Cardiac muscle cell (in vitro differentiated cells and primary cell): ENCODE measurements around the gene FARS2. TPM values are rescaled to one million over a fixed set of nuclear protein-coding genes. Genes with fewer than 3 reads are reported as not detected.

Experiments used
- DNase-seq, 2 donors: peaks; one replicate each; pipeline versions ENCODE4 v3.0.0 to v3.0.0-alpha.2; 2010 to 2017; ENCODE audit warnings: low read depth in 1 of 2, low spot score in 1 of 2
- H3K27ac ChIP-seq: fragments of 200-600 bp; sonication (generic); 2 replicates; pipeline ENCODE4 v1.5.1; 2016
- H3K27me3 ChIP-seq: fragments of 200-600 bp; sonication (generic); 2 replicates; pipeline ENCODE4 v1.6.0; 2016; ENCODE audit warnings: control low read depth
- H3K36me3 ChIP-seq: fragments of 200-600 bp; sonication (generic); 2 replicates; pipeline ENCODE4 v1.5.1; 2016; ENCODE audit warnings: control low read depth
- H3K4me1 ChIP-seq: fragments of 200-600 bp; sonication (generic); 2 replicates; pipeline ENCODE4 v1.8.1; 2017; ENCODE audit warnings: low read depth, mild to moderate bottlenecking, mixed run types
- H3K4me3 ChIP-seq: fragments of 200-600 bp; sonication (generic); 2 replicates; pipeline ENCODE4 v1.5.1; 2016; ENCODE audit warnings: mild to moderate bottlenecking
- H3K9me3 ChIP-seq: fragments of 200-600 bp; sonication (generic); 2 replicates; pipeline ENCODE4 v1.5.1; 2017; ENCODE audit warnings: low read depth, mild to moderate bottlenecking, control low read depth
- polyA plus RNA-seq: library from polyadenylated mRNA; unstranded; fragments of >200 nt; fragmentation: Nextera tagmentation; extraction: Ambion mirVana; gene quantifications from 2 replicates; pipeline ENCODE4 v1.2.1, GENCODE V29; 2016
- total RNA-seq: library from RNA; depleted of rRNA; stranded (reverse); fragments of >200 nt; gene quantifications from 2 replicates; pipeline ENCODE4 v1.2.3, GENCODE V29; 2016
- TF ChIP-seq, protein P1 (sequence below): IDR thresholded peaks from 2 replicates; pipeline ENCODE4 v1.5.1; 2012; ENCODE audit warnings: low read depth, mild to moderate bottlenecking, low read length

FARS2 gene
- total and polyA plus RNA-seq, 2 experiments from 2014 or later, result 12.4 to 22.5 TPM

DNA sequence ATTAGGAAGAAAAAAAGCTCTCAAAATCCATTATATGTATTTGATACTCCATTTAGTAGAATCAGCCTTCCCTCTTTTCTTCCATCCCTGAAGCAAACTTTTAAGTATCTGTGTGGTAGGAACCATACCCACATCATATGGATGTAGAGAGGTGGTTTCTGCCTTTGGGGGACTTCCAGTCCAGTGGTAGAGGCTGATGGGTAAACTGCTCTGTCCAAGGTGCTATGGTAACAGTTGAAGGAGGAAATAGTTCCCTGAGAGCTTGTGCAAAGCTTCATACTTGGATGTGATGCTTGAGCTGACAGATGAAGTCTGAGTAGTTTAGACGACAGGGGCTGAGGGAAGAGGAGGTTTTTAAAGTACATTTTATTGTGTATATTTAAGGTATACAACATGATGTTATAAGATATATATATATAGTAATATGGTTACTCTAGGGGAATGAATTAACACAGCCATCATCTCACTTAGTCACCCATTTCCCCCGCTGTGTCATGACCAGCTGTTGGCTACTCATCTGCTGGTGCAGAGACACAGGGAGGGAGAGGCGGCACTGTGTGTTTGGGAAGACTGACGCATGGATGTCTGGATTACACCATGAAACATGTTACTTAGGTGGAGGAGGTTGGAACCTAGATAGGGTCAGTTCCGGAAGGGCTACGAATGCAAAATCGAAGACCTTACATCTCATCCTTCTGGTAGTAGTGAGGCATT, 185.2 kb downstream of the FARS2 start:
- TF ChIP-seq, protein P1, sequence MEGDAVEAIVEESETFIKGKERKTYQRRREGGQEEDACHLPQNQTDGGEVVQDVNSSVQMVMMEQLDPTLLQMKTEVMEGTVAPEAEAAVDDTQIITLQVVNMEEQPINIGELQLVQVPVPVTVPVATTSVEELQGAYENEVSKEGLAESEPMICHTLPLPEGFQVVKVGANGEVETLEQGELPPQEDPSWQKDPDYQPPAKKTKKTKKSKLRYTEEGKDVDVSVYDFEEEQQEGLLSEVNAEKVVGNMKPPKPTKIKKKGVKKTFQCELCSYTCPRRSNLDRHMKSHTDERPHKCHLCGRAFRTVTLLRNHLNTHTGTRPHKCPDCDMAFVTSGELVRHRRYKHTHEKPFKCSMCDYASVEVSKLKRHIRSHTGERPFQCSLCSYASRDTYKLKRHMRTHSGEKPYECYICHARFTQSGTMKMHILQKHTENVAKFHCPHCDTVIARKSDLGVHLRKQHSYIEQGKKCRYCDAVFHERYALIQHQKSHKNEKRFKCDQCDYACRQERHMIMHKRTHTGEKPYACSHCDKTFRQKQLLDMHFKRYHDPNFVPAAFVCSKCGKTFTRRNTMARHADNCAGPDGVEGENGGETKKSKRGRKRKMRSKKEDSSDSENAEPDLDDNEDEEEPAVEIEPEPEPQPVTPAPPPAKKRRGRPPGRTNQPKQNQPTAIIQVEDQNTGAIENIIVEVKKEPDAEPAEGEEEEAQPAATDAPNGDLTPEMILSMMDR, result no peak
- DNase-seq, result no peak
- H3K9me3 ChIP-seq, result no peaks in the 10 kb centered on the region
- H3K4me3 ChIP-seq, result no peak overlapping the region
- H3K4me1 ChIP-seq, result no peaks in the 10 kb centered on the region
- no peak overlapping the region for H3K27ac ChIP-seq
- no peaks in the 10 kb centered on the region for H3K27me3 ChIP-seq
- H3K36me3 ChIP-seq, result no peaks in the 10 kb centered on the region

DNA sequence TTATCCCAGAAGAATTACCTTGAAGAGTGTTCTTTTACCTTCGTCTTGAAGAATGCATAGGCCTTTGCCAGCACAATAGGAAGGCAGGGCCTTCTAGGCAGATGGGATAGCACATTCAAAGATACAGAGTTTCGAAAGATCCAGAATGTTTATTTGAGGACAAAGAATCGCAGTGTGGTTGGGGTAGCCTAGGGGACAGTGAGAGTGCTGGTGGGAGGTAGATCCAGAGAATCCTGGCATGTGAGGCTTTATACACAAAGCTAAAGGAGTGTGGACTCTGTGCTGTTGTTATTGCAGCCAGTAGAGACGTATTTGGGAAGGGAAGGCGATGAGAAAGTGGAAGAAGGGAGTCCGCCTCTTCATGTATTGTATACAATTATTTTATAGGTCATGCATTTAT, 186.6 kb downstream of the FARS2 start:
- no peaks in the 10 kb centered on the region for H3K27me3 ChIP-seq
- no peaks in the 10 kb centered on the region for H3K9me3 ChIP-seq
- no peaks in the 10 kb centered on the region for H3K36me3 ChIP-seq
- H3K4me1 ChIP-seq, result no peaks in the 10 kb centered on the region
- no peak overlapping the region for H3K4me3 ChIP-seq
- H3K27ac ChIP-seq, result no peak overlapping the region
- DNase-seq, result no peak
- TF ChIP-seq, protein P1, result no peak

DNA sequence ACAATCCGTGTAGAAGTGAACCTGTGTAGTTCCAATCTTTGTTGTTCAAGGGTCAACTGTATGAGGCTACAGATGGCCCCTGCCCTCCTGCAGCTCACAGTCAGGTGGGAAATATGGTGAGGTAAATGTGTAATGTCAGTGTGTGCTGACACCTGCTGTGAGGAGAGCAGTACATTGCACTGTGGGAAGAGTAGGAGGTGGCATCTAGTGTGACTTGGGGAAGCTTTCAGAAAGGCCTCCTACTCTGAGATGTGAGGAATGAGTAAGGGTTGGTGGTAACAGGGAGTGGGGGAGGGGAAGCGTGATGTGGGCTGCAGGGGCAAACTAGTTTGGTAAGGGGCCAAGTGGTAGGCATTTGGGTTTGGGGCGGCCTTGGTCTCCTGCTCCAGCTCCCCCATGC, 188.8 kb downstream of the FARS2 start:
- Histone ChIP-seq H3K9me3 (no peaks in the 10 kb centered on the region), H3K36me3 (no peaks in the 10 kb centered on the region), H3K4me1 (no peaks in the 10 kb centered on the region), H3K4me3 (no peak overlapping the region), H3K27me3 (no peaks in the 10 kb centered on the region), H3K27ac (no peak overlapping the region)
- TF ChIP-seq, protein P1, result no peak
- DNase-seq, result no peak

DNA sequence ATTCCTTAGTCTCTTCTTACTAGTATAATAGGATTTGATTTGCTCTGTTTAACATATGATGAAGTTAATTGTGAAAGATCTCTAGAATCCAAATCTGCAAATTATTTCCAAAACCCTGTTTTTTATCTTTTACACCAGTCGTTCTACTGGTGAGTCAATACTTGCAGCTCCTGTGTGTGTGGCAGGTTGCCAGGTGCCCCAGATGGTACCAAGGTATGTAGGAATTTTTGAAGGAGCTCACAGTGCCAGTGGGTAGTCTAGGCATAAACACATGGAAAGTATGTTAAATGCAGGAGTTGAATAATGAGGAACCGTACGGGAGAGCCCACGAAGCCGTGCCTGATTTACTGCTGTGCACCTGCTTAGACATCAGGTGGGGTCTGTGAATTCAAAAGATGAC, 192.2 kb downstream of the FARS2 start:
- no peak for DNase-seq
- Histone ChIP-seq H3K4me3 (no peak overlapping the region), H3K27me3 (no peaks in the 10 kb centered on the region), H3K9me3 (no peaks in the 10 kb centered on the region), H3K27ac (no peak overlapping the region), H3K4me1 (no peaks in the 10 kb centered on the region), H3K36me3 (no peaks in the 10 kb centered on the region)
- TF ChIP-seq, protein P1, result no peak

DNA sequence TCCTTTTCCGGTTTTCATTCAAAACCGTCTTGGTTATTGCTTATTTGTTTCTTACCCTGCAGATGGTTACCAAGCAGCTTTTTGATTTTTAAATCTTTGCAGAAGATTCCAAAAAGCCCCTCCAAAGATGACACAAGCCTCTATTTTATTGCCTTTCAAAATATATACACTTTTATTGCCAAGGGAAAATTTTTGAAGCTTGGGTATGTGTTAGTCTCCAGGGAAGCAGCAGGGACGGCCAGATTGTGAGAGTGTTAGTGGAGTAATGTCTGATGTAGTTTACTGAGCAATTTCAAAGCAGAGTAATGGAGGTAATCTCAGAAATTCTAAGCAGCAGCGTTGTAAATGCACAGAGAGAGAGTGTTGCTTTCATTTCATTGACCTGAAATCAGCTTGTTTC, 193.8 kb downstream of the FARS2 start:
- Histone ChIP-seq H3K4me3 (no peak overlapping the region), H3K9me3 (no peaks in the 10 kb centered on the region), H3K36me3 (no peaks in the 10 kb centered on the region), H3K4me1 (no peaks in the 10 kb centered on the region), H3K27ac (no peak overlapping the region), H3K27me3 (no peaks in the 10 kb centered on the region)
- TF ChIP-seq, protein P1, result no peak
- no peak for DNase-seq
